ENCODE measurements around the gene SCRT2.

DNA sequence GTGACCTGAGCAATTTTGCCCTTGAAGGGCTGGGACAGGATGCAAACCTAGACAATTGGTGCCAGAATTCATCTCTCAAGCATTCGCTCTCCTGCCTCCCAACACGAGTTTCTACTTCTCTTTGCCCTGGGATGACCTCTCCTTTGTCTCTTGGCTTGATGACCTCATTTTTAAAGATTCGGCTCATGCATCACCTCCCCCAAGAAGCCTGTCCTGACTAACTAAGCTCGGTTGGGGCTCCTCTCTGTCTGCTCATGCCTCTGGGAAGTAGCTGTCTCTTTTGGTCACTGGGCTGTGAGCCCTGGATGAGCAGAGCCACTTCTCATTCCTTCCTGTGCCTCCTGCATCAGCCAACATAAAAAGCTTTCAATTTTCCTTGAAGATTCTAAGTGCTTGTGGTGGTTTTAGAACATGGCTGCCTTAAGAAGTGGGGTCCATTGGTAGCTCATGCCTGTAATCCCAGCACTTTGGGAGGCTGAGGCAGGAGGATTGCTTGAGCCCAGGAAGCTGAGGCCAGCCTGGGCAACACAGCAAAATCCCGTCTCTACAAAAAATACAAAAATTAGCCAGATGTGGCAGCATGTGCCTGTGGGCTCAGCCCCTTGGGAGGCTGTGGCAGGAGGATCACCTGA is 54.4 kb downstream of the SCRT2 start:
- TF ChIP-seq, protein P1, sequence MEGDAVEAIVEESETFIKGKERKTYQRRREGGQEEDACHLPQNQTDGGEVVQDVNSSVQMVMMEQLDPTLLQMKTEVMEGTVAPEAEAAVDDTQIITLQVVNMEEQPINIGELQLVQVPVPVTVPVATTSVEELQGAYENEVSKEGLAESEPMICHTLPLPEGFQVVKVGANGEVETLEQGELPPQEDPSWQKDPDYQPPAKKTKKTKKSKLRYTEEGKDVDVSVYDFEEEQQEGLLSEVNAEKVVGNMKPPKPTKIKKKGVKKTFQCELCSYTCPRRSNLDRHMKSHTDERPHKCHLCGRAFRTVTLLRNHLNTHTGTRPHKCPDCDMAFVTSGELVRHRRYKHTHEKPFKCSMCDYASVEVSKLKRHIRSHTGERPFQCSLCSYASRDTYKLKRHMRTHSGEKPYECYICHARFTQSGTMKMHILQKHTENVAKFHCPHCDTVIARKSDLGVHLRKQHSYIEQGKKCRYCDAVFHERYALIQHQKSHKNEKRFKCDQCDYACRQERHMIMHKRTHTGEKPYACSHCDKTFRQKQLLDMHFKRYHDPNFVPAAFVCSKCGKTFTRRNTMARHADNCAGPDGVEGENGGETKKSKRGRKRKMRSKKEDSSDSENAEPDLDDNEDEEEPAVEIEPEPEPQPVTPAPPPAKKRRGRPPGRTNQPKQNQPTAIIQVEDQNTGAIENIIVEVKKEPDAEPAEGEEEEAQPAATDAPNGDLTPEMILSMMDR (IDR thresholded peaks at IDR 0.05; ENCODE audit: poor library complexity, severe bottlenecking), result no peak
- TF ChIP-seq RAD21 (conservative IDR thresholded peaks at IDR 0.05) (no peak), POLR2AphosphoS5 (IDR thresholded peaks at IDR 0.05) (no peak), TAF1 (IDR thresholded peaks at IDR 0.05; ENCODE audit: low read depth) (no peak), EZH2 (IDR thresholded peaks at IDR 0.05; ENCODE audit: borderline replicate concordance, insufficient read depth, low read length, poor library complexity, severe bottlenecking) (no peak), EP300 (conservative IDR thresholded peaks at IDR 0.05; ENCODE audit: poor library complexity, severe bottlenecking) (no peak), SMC3 (conservative IDR thresholded peaks at IDR 0.05; ENCODE audit: poor library complexity) (no peak)
- TF ChIP-seq, protein P2, sequence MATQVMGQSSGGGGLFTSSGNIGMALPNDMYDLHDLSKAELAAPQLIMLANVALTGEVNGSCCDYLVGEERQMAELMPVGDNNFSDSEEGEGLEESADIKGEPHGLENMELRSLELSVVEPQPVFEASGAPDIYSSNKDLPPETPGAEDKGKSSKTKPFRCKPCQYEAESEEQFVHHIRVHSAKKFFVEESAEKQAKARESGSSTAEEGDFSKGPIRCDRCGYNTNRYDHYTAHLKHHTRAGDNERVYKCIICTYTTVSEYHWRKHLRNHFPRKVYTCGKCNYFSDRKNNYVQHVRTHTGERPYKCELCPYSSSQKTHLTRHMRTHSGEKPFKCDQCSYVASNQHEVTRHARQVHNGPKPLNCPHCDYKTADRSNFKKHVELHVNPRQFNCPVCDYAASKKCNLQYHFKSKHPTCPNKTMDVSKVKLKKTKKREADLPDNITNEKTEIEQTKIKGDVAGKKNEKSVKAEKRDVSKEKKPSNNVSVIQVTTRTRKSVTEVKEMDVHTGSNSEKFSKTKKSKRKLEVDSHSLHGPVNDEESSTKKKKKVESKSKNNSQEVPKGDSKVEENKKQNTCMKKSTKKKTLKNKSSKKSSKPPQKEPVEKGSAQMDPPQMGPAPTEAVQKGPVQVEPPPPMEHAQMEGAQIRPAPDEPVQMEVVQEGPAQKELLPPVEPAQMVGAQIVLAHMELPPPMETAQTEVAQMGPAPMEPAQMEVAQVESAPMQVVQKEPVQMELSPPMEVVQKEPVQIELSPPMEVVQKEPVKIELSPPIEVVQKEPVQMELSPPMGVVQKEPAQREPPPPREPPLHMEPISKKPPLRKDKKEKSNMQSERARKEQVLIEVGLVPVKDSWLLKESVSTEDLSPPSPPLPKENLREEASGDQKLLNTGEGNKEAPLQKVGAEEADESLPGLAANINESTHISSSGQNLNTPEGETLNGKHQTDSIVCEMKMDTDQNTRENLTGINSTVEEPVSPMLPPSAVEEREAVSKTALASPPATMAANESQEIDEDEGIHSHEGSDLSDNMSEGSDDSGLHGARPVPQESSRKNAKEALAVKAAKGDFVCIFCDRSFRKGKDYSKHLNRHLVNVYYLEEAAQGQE (IDR thresholded peaks at IDR 0.05; ENCODE audit: borderline replicate concordance), result no peak
